GM12878 (cell line): ENCODE results near the gene GFM1. TPM values are rescaled to one million over a fixed set of nuclear protein-coding genes. Genes with fewer than 3 reads are reported as not detected.

Experiments used
- ATF7 ChIP-seq: fragments of 450-650 bp; IDR thresholded peaks from 2 replicates; pipeline ENCODE4 v1.6.1; 2016; ENCODE audit warnings: low read depth, mild to moderate bottlenecking
- BCLAF1 ChIP-seq: fragments of 450-650 bp; IDR thresholded peaks from 2 replicates; pipeline ENCODE4 v1.6.1; 2017; ENCODE audit warnings: antibody characterized with exemption, mild to moderate bottlenecking, moderate library complexity
- BHLHE40 ChIP-seq, 2 experiments: fragments of 450-650 bp in 1 of 2; IDR thresholded peaks; 2 replicates each; pipeline ENCODE4 v1.6.1; 2011 to 2017; ENCODE audit warnings: low read depth in 2 of 2, borderline replicate concordance in 1 of 2, improper control_type of control experiment in 1 of 2, low read length in 1 of 2, mild to moderate bottlenecking in 1 of 2
- BMI1 ChIP-seq: fragments of 450-650 bp; IDR thresholded peaks from 2 replicates; pipeline ENCODE4 v1.6.1; 2016; ENCODE audit warnings: mild to moderate bottlenecking, moderate library complexity, borderline replicate concordance
- BRCA1 ChIP-seq: IDR thresholded peaks from 2 replicates; pipeline ENCODE4 v1.6.1; 2011; ENCODE audit warnings: low read depth, low read length, improper control_type of control experiment
- CBFB ChIP-seq: IDR thresholded peaks from 2 replicates; pipeline ENCODE4 v1.6.1; 2016; ENCODE audit warnings: antibody characterized with exemption, low read depth
- CREB1 ChIP-seq: IDR thresholded peaks from 2 replicates; pipeline ENCODE4 v1.6.1; 2012; ENCODE audit warnings: low read depth, mild to moderate bottlenecking, inconsistent platforms
- CTCF ChIP-seq, 3 experiments: IDR thresholded peaks in 2 of 3; conservative IDR thresholded peaks in 1 of 3; 2 replicates each; pipeline ENCODE4 v1.5.1; 2011; ENCODE audit warnings: low read depth in 3 of 3, low read length in 3 of 3, mild to moderate bottlenecking in 3 of 3, control low read depth in 2 of 3, moderate library complexity in 2 of 3, inconsistent platforms in 1 of 3, mixed read lengths in 1 of 3; ENCODE audit not compliant: control insufficient read depth in 2 of 3, insufficient read depth in 1 of 3; ENCODE audit errors: extremely low read depth in 1 of 3
- DPF2 ChIP-seq: fragments of 450-650 bp; IDR thresholded peaks from 2 replicates; pipeline ENCODE4 v1.6.1; 2017; ENCODE audit warnings: mild to moderate bottlenecking
- EP300 ChIP-seq, 2 experiments: fragments of 150-350 bp in 1 of 2; IDR thresholded peaks; 2 replicates each; pipeline ENCODE4 v1.6.1; 2011 to 2012; ENCODE audit warnings: low read depth in 2 of 2, low read length in 2 of 2, borderline replicate concordance in 1 of 2, improper control_type of control experiment in 1 of 2, inconsistent platforms in 1 of 2; ENCODE audit not compliant: control insufficient read depth in 1 of 2
- ESRRA ChIP-seq: IDR thresholded peaks from 2 replicates; pipeline ENCODE4 v1.6.1; 2012; ENCODE audit warnings: mild to moderate bottlenecking, low read length, improper control_type of control experiment
- FOS ChIP-seq: IDR thresholded peaks from 3 replicates; pipeline ENCODE4 v1.6.1; 2011; ENCODE audit warnings: borderline replicate concordance; ENCODE audit not compliant: insufficient read length; ENCODE audit errors: extremely low read depth
- IKZF1 ChIP-seq: fragments of 450-650 bp; conservative IDR thresholded peaks from 2 replicates; pipeline ENCODE4 v1.6.1; 2017; ENCODE audit warnings: antibody characterized with exemption, mild to moderate bottlenecking
- KAT2A ChIP-seq: conservative IDR thresholded peaks from 2 replicates; pipeline ENCODE4 v1.6.1; 2011; ENCODE audit warnings: low read depth, low read length; ENCODE audit not compliant: control insufficient read depth
- MXI1 ChIP-seq: fragments of 150-350 bp; IDR thresholded peaks from 2 replicates; pipeline ENCODE4 v1.6.1; 2011; ENCODE audit warnings: low read depth, mild to moderate bottlenecking, inconsistent platforms, low read length, improper control_type of control experiment
- NFYA ChIP-seq: IDR thresholded peaks from 2 replicates; pipeline ENCODE4 v1.6.1; 2011; ENCODE audit warnings: low read depth, mild to moderate bottlenecking, low read length, improper control_type of control experiment, borderline replicate concordance
- NRF1 ChIP-seq: conservative IDR thresholded peaks from 2 replicates; pipeline ENCODE4 v1.6.1; 2011; ENCODE audit warnings: mild to moderate bottlenecking, low read depth, low read length, improper control_type of control experiment
- PAX8 ChIP-seq: fragments of 450-650 bp; IDR thresholded peaks from 2 replicates; pipeline ENCODE4 v1.6.1; 2017; ENCODE audit warnings: mild to moderate bottlenecking, moderate library complexity
- POLR2A ChIP-seq: IDR thresholded peaks from 2 replicates; pipeline ENCODE4 v1.6.1; 2011; ENCODE audit warnings: low read depth, mild to moderate bottlenecking, low read length
- POU2F2 ChIP-seq: IDR thresholded peaks from 3 replicates; pipeline ENCODE4 v1.6.1; 2011; ENCODE audit warnings: low read depth, mild to moderate bottlenecking, low read length, borderline replicate concordance
- RAD51 ChIP-seq: fragments of 450-650 bp; IDR thresholded peaks from 2 replicates; pipeline ENCODE4 v1.6.1; 2016; ENCODE audit warnings: moderate library complexity, mild to moderate bottlenecking, inconsistent platforms
- RUNX3 ChIP-seq: IDR thresholded peaks from 2 replicates; pipeline ENCODE4 v1.6.1; 2012; ENCODE audit warnings: low read length, inconsistent platforms
- SUPT20H ChIP-seq: IDR thresholded peaks from 2 replicates; pipeline ENCODE4 v1.6.1; 2011; ENCODE audit warnings: low read depth, mild to moderate bottlenecking, low read length, moderate library complexity, borderline replicate concordance; ENCODE audit not compliant: control insufficient read depth
- USF1 ChIP-seq: IDR thresholded peaks from 2 replicates; pipeline ENCODE4 v1.6.1; 2011; ENCODE audit warnings: borderline replicate concordance, low read depth, mild to moderate bottlenecking, moderate library complexity, mixed read lengths, low read length; ENCODE audit not compliant: insufficient read depth; ENCODE audit errors: extremely low read length
- YY1 ChIP-seq: IDR thresholded peaks from 2 replicates; pipeline ENCODE4 v1.6.1; 2011; ENCODE audit warnings: low read depth, mild to moderate bottlenecking, low read length
- ZNF622 ChIP-seq: fragments of 450-650 bp; IDR thresholded peaks from 2 replicates; pipeline ENCODE4 v1.6.1; 2017; ENCODE audit warnings: mild to moderate bottlenecking, inconsistent platforms
- ZSCAN29 ChIP-seq: fragments of 450-650 bp; IDR thresholded peaks from 2 replicates; pipeline ENCODE4 v1.6.1; 2017; ENCODE audit warnings: mild to moderate bottlenecking, moderate library complexity
- polyA plus RNA-seq, 11 experiments: library from polyadenylated mRNA; depleted of rRNA in 4 of 11; unstranded in 6 of 11; stranded (reverse) in 5 of 11; fragments of >200 nt; fragmentation: Nextera tagmentation in 4 of 11; fragmentation: Illumina TruSeq in 1 of 11; extraction: Ambion mirVana in 4 of 11; extraction: Trizol in 1 of 11; gene quantifications; 1 replicate in 1 of 11; 2 replicates in 10 of 11; pipeline versions ENCODE4 v1.2.1 to v1.2.3, GENCODE V29; 2011 to 2016; ENCODE audit warnings: inconsistent platforms in 2 of 11, missing spikeins in 2 of 11, low read depth in 1 of 11
- total RNA-seq, 4 experiments: library from RNA; depleted of rRNA in 3 of 4; stranded (reverse); fragments of >200 nt in 3 of 4; fragmentation: Illumina TruSeq in 1 of 4; extraction: Trizol in 1 of 4; gene quantifications; 2 replicates each; pipeline versions ENCODE4 v1.2.1 to v1.2.3, GENCODE V29; 2013 to 2021

GFM1 gene
- total and polyA plus RNA-seq, 10 of the 15 experiments (the other 5 are each of a cell fraction or from before 2014, with no cell fraction given), result 36.9 to 87.2 (median 57.3) TPM

GRCh38 chr3:158644345-158644908 lies at the start of gene GFM1 (continued):
- peak; percentile 76 for TF ChIP-seq RUNX3
- TF ChIP-seq IKZF1, result peak; percentile 97
- TF ChIP-seq BCLAF1, result no peak
- no peak for TF ChIP-seq ZNF622
- no peak for TF ChIP-seq FOS
- no peak for TF ChIP-seq PAX8
- peak; percentile 51 for TF ChIP-seq ATF7
- TF ChIP-seq BMI1, result no peak
- TF ChIP-seq NRF1, result no peak
- no peak for TF ChIP-seq NFYA
- 0 out of 4 replicates have a peak, but pooled peaks of 1 of the 2 experiments have one; percentile 33 for TF ChIP-seq EP300 (IDR thresholded peaks at IDR 0.05; ENCODE audit: borderline replicate concordance in 1 of 2, control insufficient read depth in 1 of 2, low read depth in 2 of 2, low read length in 2 of 2)
- peak; percentile 72; the same call in 1 of the 2 replicates for TF ChIP-seq CBFB
- peak; percentile 83 for TF ChIP-seq YY1
- peak; percentile 66; the same call in 1 of the 2 replicates for TF ChIP-seq ESRRA
- peak; percentile 8 for TF ChIP-seq USF1
- TF ChIP-seq RAD51, result peak; percentile 67
- TF ChIP-seq POU2F2, result peak; percentile 56; the same call in 2 of the 3 replicates
- TF ChIP-seq BRCA1, result no peak
- TF ChIP-seq CREB1, result peak; percentile 77
- TF ChIP-seq CTCF (IDR thresholded peaks at IDR 0.05 in 2 of 3, conservative IDR thresholded peaks at IDR 0.05 in 1 of 3; ENCODE audit: control insufficient read depth in 2 of 3, extremely low read depth in 1 of 3, insufficient read depth in 1 of 3, low read depth in 3 of 3, low read length in 3 of 3), result peak; percentile 96 to 99 (median 98); a peak in 5 of 6 replicates
- TF ChIP-seq SUPT20H, result no peak
- TF ChIP-seq KAT2A, result no peak
- peak; percentile 92 to 96 for TF ChIP-seq BHLHE40 (IDR thresholded peaks at IDR 0.05; ENCODE audit: borderline replicate concordance in 1 of 2, low read depth in 2 of 2, low read length in 1 of 2)
- TF ChIP-seq ZSCAN29, result no peak
- peak; percentile 98 for TF ChIP-seq MXI1
- TF ChIP-seq DPF2, result peak; percentile 56; the same call in 1 of the 2 replicates
- TF ChIP-seq POLR2A, result peak; percentile 95
